Occipital lobe (tissue), 2 donors: ENCODE measurements around the gene KCNN3. TPM values are rescaled to one million over a fixed set of nuclear protein-coding genes. Genes with fewer than 3 reads are reported as not detected.

Source experiments
- DNase-seq: peaks from one replicate; lab custom pipeline; 2025; lab: John Stamatoyannopoulos, UW
- total RNA-seq: library from RNA; depleted of rRNA; stranded (reverse); fragments of >200 nt; gene quantifications from one replicate; pipeline ENCODE4 v1.2.3, GENCODE V29; 2014

The KCNN3 gene
- total RNA-seq, 1 donor from 2014 or later, result 3.6 TPM

- DNase-seq, result no peak
Measured at GRCh38 chr1:154861607-154862094, 8.4 kb downstream of the KCNN3 start.

GRCh38 chr1:154860156-154860870 is 9.8 kb downstream of the KCNN3 start:
- no peak for DNase-seq

GRCh38 chr1:154859786-154860155 is 10.3 kb downstream of the KCNN3 start:
- no peak for DNase-seq

- no peak for DNase-seq
Measured at GRCh38 chr1:154859151-154859785, 10.8 kb downstream of the KCNN3 start.

GRCh38 chr1:154857441-154858215 is 12.5 kb downstream of the KCNN3 start:
- no peak for DNase-seq

- no peak for DNase-seq
Measured at GRCh38 chr1:154857022-154857421, 13.1 kb downstream of the KCNN3 start.

GRCh38 chr1:154856544-154856943 is 13.5 kb downstream of the KCNN3 start:
- no peak for DNase-seq

GRCh38 chr1:154856049-154856448 is 14.0 kb downstream of the KCNN3 start:
- no peak for DNase-seq

GRCh38 chr1:154855186-154855851 is 14.8 kb downstream of the KCNN3 start:
- no peak for DNase-seq

GRCh38 chr1:154852845-154853244 is 17.2 kb downstream of the KCNN3 start:
- DNase-seq, result no peak

- no peak for DNase-seq
Measured at GRCh38 chr1:154851392-154852177, 18.5 kb downstream of the KCNN3 start.

GRCh38 chr1:154849645-154850131 is 20.4 kb downstream of the KCNN3 start:
- no peak for DNase-seq

- no peak for DNase-seq
Measured at GRCh38 chr1:154848983-154849382, 21.1 kb downstream of the KCNN3 start.

GRCh38 chr1:154847891-154848290 is 22.2 kb downstream of the KCNN3 start:
- peak; percentile 59 for DNase-seq

- DNase-seq, result no peak
Measured at GRCh38 chr1:154846565-154847442, 23.3 kb downstream of the KCNN3 start.

- no peak for DNase-seq
Measured at GRCh38 chr1:154845879-154846278, 24.2 kb downstream of the KCNN3 start.

GRCh38 chr1:154845174-154845573 is 24.9 kb downstream of the KCNN3 start:
- DNase-seq, result no peak

- DNase-seq, result no peak
Measured at GRCh38 chr1:154844297-154844681, 25.8 kb downstream of the KCNN3 start.

GRCh38 chr1:154843636-154844296 is 26.3 kb downstream of the KCNN3 start:
- no peak for DNase-seq
